ENCODE data around the gene XAGE2.
A peak's percentile ranks its signal among the peaks of the same experiment; 100 is the strongest.
"Not testable (repeated sequence)": the region's sequence is repeated elsewhere in the genome, so short reads cannot be mapped to it uniquely, and the experiment has no call there.

The XAGE2 gene, protein sequence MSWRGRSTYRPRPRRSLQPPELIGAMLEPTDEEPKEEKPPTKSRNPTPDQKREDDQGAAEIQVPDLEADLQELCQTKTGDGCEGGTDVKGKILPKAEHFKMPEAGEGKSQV

DNA sequence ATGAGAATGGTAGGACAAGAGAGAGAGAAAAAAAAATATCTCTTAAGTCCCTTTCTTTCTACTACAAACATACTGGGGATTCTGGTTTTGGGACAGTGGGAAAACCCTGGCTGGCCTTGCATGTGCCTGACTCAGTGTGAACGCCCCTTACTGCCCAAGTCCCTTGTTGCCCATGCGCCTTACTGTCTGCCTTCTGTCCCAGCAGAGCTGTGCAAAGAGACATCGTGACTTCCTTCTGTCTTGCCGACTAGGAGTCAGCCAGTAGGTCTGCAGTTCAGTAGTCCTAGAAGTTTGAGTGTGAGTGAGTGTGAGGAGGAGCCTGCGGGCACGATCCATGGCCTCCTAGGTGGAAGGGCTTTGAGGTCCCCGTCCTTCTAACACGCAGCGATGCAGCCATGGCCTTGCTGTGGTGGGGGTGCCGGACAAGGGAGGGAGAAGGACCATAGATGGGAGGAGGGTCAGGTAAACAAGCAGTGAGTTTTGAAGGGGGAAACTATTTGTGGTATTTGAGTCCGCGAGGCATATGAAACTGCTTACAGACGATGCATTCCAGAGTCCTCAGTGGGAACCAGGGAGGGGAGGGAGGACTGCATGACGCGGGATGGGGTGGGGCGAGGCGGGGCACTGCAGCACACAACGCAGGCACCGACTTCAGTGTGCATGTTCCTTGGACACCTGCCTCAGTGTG is at the start of gene XAGE2:
XAGE2 (plus strand) TSS at position 654 of the 688 bp plus-strand sequence. CDS start 994 bp downstream, outside the sequence.
- DNase-seq: no peak

DNA sequence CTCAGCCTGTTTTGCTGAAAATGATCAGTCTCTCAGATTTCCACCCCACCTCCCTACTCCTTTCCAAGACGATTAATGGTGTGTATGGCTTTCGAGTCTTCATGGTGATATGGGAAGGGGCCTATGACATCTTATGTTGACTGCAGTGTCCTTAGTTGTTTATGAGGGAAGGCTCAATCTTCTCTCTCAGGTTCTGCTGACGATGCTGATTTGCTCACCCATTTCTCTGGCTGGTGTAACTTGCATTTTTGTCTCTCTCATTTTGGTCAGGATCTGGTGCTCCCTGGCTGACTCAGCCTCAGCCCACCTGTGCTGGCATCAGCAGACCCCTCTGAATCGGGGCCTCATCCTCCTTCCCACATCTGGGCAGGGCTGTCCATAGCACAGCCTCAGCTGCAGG is 31.4 kb upstream of the XAGE2 start:
- no peak for DNase-seq

DNA sequence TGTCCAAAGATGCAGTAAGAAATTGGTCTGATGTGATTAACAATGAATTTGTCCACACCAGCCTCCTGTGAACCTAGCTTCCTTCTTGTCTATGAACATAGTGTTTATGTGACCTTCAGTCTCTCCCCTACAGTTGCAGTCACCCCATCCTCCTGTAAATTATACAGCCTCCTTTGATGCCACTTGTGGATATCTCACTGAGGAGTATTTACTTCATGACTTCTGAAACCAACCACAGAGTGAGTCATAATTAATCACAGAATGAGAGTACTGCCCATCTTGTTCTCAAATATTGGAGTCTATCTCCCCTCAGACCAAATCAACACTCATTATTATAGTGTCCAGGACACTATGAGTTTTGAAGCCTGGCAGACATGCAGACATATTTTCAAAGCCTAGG is 27.3 kb upstream of the XAGE2 start:
- no peak for DNase-seq

DNA sequence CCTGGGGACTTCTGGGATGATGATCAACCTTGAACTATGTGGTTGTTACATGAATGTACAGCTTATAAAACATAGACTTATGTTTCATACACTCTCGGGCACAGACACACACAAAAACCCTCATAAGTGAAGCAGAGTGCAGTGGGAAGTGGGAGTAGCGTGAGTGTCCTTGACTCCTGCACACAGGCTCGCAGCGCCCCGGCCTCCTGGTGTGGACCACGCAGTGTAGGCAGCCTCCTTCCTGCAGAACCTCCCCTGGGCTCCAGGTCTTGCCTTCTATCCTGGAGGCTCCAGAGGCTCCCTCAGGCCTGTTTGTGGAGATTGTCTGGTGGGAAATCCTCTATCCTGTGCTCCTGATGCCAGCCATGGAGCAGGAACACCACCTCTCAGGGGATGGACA is 25.7 kb upstream of the XAGE2 start:
- DNase-seq: not testable (repeated sequence)

DNA sequence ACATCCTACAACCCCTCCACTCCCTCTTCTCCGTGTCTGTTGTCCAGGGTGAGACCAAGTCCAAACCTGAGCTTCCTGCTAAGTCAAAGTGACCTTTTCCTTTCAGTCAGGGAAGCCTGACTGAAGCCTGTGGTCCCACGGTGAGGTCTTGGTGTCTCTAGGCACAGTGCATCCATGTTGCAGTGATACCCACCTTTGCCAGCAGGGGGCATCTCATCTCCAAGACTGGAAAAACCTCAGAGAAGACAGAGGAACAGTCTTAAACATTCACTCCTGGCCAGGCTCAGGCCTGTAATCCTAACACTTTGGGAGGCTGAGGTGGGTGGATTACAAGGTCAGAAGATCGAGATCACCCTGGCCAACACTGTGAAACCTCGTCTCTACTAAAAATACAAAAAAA is 23.4 kb upstream of the XAGE2 start:
- peak; percentile 41 for DNase-seq

DNA sequence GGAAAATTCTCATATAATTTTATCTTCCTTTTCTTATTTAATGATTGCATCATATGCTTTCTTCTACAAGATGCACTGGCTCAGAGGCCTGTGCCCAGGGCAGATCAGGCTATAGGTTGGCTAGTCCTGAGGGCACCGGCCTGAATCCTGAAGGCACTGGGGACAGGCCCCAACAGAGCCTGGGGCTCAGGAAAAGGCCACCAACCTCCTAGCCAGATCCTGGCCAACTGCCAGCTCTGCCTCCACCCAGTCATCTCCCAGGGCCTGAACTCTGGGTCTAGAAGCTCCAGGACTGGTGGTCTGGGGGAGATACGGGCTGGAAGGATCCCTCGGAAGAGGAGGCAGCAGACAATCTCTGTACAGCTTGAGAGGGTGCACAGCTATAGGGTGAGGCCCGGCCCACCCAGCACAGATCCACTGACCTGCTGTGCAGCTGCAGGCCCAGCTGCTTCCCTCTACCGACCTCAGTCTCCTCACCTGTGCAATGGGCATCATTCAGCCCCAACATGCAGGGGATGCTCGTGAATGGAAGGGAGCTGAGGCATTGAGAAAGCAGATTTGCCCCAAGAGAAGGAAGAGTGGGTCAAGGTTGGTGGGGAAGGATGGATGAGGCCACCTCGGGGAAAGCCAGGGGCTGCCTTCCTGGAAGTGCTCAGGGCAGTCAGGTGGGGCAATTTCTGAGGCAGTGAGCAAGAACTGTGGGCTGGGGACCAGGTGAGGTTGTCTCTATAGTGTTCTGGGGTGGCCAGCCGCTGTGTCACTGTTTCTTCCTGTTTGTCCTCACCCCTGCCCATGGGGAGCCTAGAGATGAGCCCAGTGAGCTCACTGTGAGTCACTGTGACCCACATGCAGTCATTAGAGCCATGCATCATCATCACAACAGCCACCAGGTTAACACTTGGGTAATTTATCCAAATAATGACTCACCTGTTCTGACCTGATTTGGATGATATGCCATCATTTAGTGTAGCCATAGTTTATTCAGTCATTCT is 22.4 kb upstream of the XAGE2 start:
- DNase-seq: peak; percentile 1

DNA sequence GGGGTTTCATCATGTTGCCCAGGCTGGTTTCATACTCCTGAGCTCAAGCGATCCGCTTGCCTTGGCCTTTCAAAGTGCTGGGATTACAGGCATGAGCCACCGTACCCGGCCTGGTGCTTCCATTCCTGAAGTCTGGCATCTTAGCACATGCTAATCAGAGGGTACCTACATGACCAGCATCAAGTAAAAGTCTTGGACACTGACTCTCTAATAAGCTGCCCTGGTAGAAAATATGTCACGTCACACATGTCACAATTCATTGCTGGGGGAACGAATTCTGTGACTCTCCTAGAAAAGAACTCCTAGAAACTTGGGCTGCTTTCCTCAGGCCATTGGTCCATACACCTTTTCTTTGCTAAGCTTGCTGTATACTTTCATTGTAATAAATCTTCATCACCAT is 19.1 kb upstream of the XAGE2 start:
- DNase-seq: no peak

DNA sequence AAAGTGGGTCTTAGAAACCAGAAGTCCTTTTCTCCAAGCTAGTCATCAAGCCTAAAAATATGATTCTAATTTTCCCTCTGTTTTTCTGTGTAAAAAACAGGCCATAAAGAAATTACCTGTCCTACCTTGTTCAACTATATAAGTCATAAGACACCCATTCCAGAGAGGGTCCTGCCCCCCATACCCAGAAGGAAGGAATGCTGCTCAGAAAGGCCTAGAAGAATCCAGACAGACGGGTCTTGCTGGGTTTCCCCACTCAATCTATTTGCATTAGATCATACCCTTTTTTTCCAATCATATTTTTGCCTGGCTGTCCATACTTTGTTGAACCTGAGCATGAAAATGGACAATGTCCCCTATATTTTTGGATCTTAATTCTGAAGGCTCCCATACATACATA is 16.3 kb upstream of the XAGE2 start:
- DNase-seq: no peak

DNA sequence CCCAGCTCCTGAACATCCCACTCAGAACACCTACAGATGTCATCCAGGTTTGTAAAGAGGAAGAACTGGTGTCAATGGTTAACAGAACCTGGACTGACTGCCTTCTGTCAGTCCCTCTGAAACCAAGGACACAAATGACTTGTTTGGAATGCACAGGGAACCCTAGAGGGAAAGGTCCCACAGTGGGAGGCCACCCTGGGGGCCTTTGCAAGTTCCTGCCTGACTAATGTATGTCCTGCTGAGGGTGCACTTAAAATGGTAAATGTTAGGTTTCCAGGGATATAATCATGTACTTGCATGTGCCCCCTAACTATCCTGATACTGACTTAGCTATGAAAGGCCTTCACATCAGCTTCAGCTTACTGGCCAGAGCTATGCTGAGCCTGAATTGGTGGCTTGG is 15.0 kb upstream of the XAGE2 start:
- DNase-seq: no peak

DNA sequence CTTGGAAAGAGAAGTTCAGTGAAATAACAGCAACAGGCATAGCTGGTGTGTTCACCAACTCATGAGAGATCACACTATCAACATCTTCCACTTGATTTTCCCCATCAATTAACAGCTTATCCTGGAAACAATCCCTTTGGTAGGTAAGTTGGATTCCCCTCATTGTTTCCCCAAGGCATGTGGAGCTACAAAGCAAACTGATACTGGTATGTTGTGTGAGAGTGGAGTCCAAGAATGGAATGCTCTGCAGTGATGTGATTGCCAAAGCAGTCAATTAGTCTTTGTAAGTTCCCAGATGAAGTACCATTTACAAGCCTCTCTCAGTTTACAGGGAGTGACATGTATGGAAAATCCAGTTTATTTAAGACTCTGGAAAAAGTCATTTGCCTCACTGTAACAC is 13.7 kb upstream of the XAGE2 start:
- DNase-seq: no peak

DNA sequence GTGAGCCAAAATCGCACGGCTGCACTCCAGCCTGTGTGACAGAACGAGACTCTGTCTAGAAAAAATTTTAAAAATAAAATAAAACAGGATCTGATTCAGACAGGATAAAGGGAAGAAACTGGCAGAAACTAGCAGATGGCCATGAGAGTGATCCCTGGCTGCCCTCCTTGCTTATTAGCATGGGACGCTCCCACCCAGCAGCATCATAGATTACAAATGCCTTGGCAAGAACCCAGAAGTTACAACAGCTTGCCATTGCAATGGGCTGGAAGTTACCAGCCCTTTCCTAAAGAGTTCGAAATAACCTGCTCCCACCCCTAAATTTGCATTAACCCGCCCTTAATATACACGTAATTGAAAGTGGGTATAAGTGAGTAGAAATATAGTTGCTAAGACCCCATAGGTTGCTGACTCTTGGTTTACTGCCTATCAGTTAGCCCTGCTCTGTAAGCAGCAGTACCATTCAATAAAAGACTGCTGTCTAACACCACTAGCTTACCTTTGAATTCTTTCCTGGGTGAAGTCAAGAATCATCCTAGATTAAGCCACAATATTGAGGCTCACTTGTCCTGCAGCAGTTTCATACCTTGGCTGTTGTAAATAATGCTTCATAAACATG is 9.1 kb upstream of the XAGE2 start:
- DNase-seq: no peak

DNA sequence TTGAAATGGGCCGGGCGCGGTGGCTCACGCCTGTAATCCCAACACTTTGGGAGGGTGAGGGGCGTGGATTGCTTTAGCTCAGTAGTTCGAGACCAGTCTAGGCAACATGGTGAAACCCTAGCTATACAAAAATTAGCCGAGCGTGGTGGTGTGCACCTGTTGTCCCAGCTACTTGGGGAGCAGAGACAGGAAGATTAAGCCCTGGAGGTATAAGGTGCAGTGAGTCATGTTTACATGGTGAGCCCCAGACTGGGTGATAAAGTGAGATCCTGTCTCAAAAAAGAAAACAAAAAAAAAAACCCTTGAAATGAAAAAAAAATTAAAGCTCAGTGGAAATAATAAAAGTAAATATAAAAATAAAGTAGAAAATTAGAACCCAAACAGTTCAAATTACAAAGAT is 6.9 kb upstream of the XAGE2 start:
- no peak for DNase-seq

DNA sequence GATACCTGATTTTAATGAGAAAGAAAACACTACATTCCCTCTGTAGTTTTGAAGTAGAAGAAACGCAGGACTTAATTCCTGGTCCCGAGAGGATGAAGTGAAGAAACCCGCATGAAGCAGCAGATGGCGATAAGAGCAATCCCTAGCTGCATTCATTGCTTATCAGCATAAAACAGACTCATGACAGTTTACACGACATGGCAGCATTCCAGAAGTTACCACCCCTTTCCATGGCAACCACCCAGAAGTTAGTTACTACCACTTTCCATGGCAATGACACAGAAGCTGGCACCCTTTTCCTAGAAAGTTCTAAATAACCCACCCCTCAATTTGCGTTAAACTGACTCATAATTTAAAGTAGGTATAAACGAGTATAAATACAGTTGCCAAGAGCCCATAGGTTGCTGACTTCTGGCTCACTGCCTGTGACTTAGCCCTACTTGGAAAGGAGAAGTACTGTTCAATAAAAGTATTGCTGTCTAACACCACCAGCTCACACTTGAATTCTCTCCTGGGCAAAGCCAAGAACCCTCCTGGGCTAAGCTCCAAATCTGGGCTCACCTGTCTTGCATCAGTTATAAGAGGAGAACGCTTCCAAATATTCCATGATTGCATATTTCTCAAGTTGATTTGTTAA is 5.5 kb upstream of the XAGE2 start:
- no peak for DNase-seq

DNA sequence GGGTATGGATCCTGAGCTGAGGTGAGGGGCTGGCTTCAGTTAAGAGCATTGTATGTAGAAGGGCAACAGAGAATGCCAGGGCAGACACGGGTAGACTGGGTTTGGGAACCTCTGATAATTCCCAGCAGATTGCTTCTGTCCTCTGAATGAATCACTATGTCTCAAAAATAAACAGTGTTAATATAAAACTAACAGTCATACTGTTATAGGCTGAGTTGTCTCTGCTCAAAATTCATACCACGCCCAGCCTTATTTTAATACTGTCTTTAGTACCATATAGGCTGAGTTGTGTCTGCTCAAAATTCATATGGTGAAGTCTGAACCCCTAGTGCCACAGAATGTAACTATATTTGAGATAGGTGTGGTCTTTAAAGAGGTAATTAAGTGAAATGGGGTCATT is 10.0 kb downstream of the XAGE2 start:
- no peak for DNase-seq

DNA sequence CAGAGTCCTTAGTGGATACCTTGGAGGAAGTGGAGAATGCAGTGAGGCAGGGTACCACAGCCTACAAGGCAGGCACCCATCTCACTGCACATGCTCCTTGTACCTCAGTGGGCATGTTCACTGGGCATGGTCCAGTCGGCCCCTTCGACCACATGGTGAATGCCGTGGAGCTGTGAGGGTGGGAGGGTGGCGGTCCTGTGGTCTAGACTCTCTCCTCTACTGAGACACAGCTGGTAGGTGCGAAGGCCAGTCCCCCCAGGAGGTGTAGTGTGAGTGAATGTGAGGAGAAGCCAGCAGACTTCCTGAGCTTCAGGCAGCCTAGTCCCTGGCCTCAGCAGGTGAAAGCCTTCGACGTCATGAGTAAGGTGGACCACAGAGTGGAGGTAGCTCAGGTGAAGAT is 12.2 kb downstream of the XAGE2 start:
- DNase-seq: no peak

DNA sequence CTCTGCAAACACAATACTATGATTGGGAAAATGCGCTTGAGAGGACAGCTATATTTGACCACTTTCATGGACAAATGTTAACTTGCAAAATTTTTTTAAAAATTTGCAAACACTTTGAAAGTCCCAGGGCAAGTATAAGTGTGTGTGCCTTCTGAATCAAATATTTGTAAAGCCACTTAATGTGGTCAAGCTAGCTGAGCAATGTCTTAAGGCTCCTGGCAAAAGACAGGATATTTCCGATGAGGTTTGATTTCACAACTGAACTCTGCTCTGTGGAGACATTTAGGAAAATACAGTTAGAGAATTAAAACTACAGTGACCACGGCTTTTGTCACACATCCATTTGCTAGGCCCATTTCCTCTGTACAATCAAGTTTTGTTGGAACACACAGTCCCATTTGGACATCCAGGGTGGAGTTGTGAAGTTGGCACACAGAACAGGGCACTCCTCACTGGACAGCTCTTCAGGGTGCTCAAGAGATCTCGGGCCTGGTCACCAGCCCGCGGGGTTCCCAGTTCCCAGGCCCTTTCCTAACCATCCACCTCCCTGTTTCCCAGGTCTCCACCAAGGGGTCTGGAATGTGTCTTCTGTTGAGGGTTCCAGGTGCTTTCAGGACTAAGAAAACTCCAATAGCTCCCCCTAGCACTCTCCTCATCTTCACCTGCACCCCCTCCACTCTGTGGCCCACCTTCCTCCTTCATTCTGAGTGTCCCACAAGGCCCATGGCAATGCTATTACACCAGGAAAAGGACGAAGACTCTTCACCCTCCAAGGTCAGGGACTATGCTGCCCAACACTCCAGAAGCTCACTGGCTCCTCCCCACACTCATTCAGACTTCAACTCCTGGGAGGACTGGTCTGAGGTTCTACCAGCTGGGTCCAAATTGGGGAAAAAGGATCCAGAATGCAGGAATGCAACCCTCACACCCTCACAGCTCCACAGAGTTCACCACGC is 41.9 kb downstream of the XAGE2 start:
- no peak for DNase-seq

DNA sequence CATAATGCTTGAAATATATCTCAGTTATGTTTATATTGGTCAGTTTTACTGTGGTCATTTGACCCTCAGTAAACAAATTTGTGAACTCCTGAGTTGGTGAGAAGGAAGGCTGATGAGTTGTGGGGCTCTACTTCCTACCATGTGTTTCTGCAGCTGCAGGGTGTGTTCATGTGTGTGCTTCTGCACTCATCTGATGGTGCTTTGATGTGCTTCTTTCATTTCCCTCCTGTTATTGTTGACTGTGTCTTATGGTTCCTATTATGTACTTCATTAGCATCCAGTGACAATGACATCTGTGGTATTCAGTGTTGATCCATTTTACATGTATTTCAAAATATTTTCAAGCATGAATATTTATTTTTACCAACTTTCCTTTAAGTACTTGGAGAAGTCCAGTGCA is 46.5 kb downstream of the XAGE2 start:
- no peak for DNase-seq

DNA sequence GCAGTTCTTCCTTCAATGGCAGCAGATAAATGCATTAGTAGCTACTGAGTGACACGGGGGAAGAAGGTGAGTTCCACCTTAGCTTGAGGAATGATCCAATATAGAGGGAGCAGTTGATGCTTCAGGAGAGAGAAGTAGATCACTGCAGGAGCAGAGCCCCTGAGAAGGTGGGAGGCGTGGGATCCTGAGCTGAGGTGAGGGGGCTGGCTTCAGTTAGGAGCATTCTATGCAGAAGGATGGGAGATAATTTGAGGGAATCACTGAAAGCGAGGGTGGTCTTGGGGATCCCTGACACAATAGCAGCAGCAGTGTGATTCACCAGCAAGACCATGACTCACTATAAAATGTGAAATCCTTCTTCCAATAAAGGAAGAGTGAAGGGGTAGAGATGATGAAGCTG is 48.0 kb downstream of the XAGE2 start:
- no peak for DNase-seq

DNA sequence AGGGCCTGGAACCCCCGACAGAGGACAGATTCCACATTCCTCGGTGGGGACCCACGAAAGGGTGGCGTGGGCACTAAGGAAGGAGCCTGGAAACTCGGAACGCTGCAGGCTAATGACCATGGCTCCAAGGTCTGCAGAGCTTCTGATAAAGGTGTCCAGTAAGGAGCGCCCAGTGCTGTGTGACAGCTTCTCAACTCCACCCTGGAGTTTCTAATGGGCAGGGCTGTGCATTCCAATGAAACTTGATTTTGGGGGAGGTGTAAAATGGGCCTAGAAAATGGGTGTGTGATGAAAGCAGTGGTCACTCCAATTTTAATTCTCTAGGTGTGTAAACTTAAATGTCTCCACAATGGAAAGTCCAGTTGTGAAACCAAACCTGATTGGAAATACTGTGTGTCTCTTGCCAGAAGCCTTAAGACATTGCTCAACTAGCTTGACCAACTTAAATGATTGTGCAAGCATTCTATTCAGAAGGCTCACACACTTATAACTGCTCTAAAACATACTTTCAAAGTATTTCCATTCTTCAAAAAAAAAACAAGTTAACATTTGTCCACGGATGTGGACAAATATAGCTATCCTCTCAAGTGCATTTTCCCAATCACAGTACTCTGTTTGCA is 52.1 kb downstream of the XAGE2 start:
- no peak for DNase-seq

DNA sequence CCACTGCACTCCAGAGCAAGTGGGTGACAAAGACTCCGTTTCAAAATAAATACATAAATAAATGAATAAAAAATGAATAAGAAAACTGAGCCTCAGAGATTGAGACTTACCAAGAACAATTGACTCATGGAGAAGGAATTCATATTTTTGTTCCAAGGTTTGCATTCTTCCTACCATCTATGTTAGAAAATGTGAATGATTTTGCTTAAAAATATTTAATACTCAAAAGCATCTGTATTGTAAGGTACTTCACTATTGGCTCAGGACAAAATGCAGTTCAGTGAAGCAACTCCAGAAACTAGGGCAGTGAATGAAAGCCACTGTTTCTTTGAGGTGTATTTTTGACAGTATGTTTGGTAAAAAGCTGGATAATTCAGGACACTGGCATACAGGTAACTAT is 54.1 kb downstream of the XAGE2 start:
- DNase-seq: no peak

DNA sequence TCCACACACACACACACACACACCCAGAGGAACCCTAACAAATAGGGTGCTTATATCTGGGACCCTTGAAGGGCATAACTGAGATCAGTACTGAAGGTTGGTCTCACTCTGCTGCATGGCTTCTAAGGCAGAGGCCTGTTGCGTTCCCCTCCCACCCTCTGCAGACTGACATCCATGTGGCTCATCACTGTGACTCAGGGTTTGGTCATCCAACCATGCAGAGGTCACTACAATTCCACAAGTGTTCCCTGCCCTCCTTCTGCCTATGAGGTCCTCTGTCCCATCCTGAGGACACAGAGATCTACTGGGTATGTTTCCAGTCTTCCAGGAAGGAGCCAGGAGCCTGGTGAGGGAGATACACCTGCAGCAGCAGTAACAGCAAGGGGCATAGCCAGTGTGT is 55.8 kb downstream of the XAGE2 start:
- DNase-seq: no peak

Data from suppressor macrophage treated with lipopolysaccharide for 4 hours (primary cell).